IMR-90 (cell line): ENCODE results near the gene LIPM. TPM values are rescaled to one million over a fixed set of nuclear protein-coding genes. Genes with fewer than 3 reads are reported as not detected.

Experiments used
- ATAC-seq: fragments of 200-7000 bp; cut with Tn5 transposase; 2 replicates; pipeline ENCODE4 v1.9.1; 2020; ENCODE audit warnings: low read depth, mild to moderate bottlenecking, moderate library complexity
- BruUV-seq: library from RNA; stranded (reverse); fragments of 400-500 nt; replicated peaks from 2 replicates; lab custom pipeline; 2021; lab: Mats Ljungman, UMichigan
- CTCF ChIA-PET: fragments of 300-600 bp; formaldehyde crosslinking; extraction: SDS; loops from one replicate; lab custom pipeline; 2021; ENCODE audit warnings: antibody characterized with exemption; lab: Yijun Ruan, JAX
- POLR2A ChIA-PET: fragments of 300-600 bp; sonication (Branson Sonifier 250); formaldehyde crosslinking; loops from one replicate; lab custom pipeline; 2022; ENCODE audit warnings: antibody characterized with exemption; ENCODE audit not compliant: unreplicated experiment; lab: Charles Lee
- DNase-seq: peaks from one replicate; pipeline ENCODE4 v3.0.0; 2013
- H2AFZ ChIP-seq: replicated peaks from 2 replicates; pipeline ENCODE3; 2013; ENCODE audit warnings: low read length, mild to moderate bottlenecking; ENCODE audit not compliant: poor library complexity
- H2AK5ac ChIP-seq: 2 replicates; pipeline ENCODE4 v1.6.1; 2013; ENCODE audit warnings: low read depth, low read length, inconsistent platforms
- H2AK9ac ChIP-seq: replicated peaks from 2 replicates; pipeline ENCODE3; 2013; ENCODE audit warnings: mild to moderate bottlenecking, low read depth, low read length, moderate library complexity; ENCODE audit not compliant: poor library complexity
- H2BK120ac ChIP-seq: 2 replicates; pipeline ENCODE4 v1.6.1; 2013; ENCODE audit warnings: low read depth, low read length, inconsistent platforms
- H2BK15ac ChIP-seq: 3 replicates; pipeline ENCODE4 v1.6.1; 2013; ENCODE audit warnings: low read depth, low read length, inconsistent platforms
- H2BK20ac ChIP-seq: 2 replicates; pipeline ENCODE4 v1.6.1; 2013; ENCODE audit warnings: low read depth, mild to moderate bottlenecking, inconsistent platforms, low read length, moderate library complexity
- H2BK5ac ChIP-seq: 2 replicates; pipeline ENCODE4 v1.6.1; 2013; ENCODE audit warnings: mild to moderate bottlenecking, low read depth, low read length, inconsistent platforms; ENCODE audit not compliant: poor library complexity, severe bottlenecking
- H3K14ac ChIP-seq: replicated peaks from 2 replicates; pipeline ENCODE4 v1.6.1; 2013; ENCODE audit warnings: low read depth, low read length, inconsistent platforms
- H3K18ac ChIP-seq: 2 replicates; pipeline ENCODE4 v1.6.1; 2013; ENCODE audit warnings: low read depth, low read length, control low read depth
- H3K23ac ChIP-seq: 2 replicates; pipeline ENCODE4 v1.6.1; 2013; ENCODE audit warnings: low read depth, low read length, inconsistent platforms
- H3K27ac ChIP-seq: 2 replicates; pipeline ENCODE4 v1.5.1; 2013; ENCODE audit warnings: mild to moderate bottlenecking, control low read depth, low read length; ENCODE audit not compliant: insufficient read depth
- H3K27me3 ChIP-seq: 2 replicates; pipeline ENCODE4 v1.6.1; 2013; ENCODE audit warnings: low read length; ENCODE audit not compliant: control insufficient read depth, insufficient read depth
- H3K36me3 ChIP-seq: 2 replicates; pipeline ENCODE4 v1.6.1; 2013; ENCODE audit warnings: low read length, mixed read lengths; ENCODE audit not compliant: control insufficient read depth, insufficient read depth
- H3K4ac ChIP-seq: 2 replicates; pipeline ENCODE4 v1.6.1; 2013; ENCODE audit warnings: low read depth, low read length, inconsistent platforms
- H3K4me1 ChIP-seq: 2 replicates; pipeline ENCODE4 v1.6.1; 2013; ENCODE audit warnings: low read length, mixed read lengths; ENCODE audit not compliant: control insufficient read depth, insufficient read depth
- H3K4me2 ChIP-seq: 2 replicates; pipeline ENCODE4 v1.6.1; 2013; ENCODE audit warnings: low read depth, mild to moderate bottlenecking, control low read depth, low read length, moderate library complexity
- H3K4me3 ChIP-seq: 2 replicates; pipeline ENCODE4 v1.5.1; 2013; ENCODE audit warnings: low read depth, mild to moderate bottlenecking, control low read depth, low read length, moderate library complexity; ENCODE audit not compliant: insufficient read depth
- H3K56ac ChIP-seq: 2 replicates; pipeline ENCODE4 v1.6.1; 2013; ENCODE audit warnings: low read length, inconsistent platforms; ENCODE audit not compliant: insufficient read depth; ENCODE audit errors: extremely low read depth
- H3K79me1 ChIP-seq, 2 experiments: 2 replicates each; pipeline ENCODE4 v1.6.1; 2013; ENCODE audit warnings: low read length in 2 of 2, inconsistent platforms in 1 of 2, low read depth in 1 of 2
- H3K9ac ChIP-seq: 2 replicates; pipeline ENCODE4 v1.6.1; 2013; ENCODE audit warnings: low read depth, low read length, control low read depth
- H3K9me1 ChIP-seq: 2 replicates; pipeline ENCODE4 v1.6.1; 2013; ENCODE audit warnings: low read length, inconsistent platforms; ENCODE audit not compliant: insufficient read depth
- H3K9me3 ChIP-seq: 2 replicates; pipeline ENCODE4 v1.6.1; 2013; ENCODE audit warnings: low read length; ENCODE audit not compliant: control insufficient read depth, insufficient read depth
- H4K20me1 ChIP-seq: 2 replicates; pipeline ENCODE4 v1.6.1; 2013; ENCODE audit warnings: low read length, inconsistent platforms; ENCODE audit not compliant: insufficient read depth
- H4K5ac ChIP-seq: 2 replicates; pipeline ENCODE4 v1.6.1; 2013; ENCODE audit warnings: mild to moderate bottlenecking, low read depth, low read length, control low read depth
- H4K8ac ChIP-seq, 2 experiments: 2 replicates each; pipeline ENCODE4 v1.6.1; 2013; ENCODE audit warnings: low read depth in 2 of 2, low read length in 2 of 2, control low read depth in 1 of 2, inconsistent platforms in 1 of 2
- H4K91ac ChIP-seq: 2 replicates; pipeline ENCODE4 v1.6.1; 2013; ENCODE audit warnings: low read depth, low read length, inconsistent platforms; ENCODE audit not compliant: insufficient read depth
- CEBPB ChIP-seq: IDR thresholded peaks from 2 replicates; pipeline ENCODE4 v1.6.1; 2012; ENCODE audit warnings: low read depth, low read length, improper control_type of control experiment
- dilution Hi-C: fragments of 300-500 bp; cut with HindIII; formaldehyde crosslinking; loops from one replicate; pipeline ENCODE4 v1.14.3; 2018; ENCODE audit warnings: low sequenced_read_pairs; ENCODE audit not compliant: unreplicated experiment
- in situ Hi-C: fragments of 300-500 bp; cut with MboI; formaldehyde crosslinking; loops from 3 replicates; pipeline ENCODE4 v1.14.3; 2019; ENCODE audit warnings: low sequenced_read_pairs, inconsistent platforms, mixed read lengths
- intact Hi-C: fragments of 100-400 bp; cut with micrococcal nuclease; formaldehyde crosslinking; loops from 2 replicates; pipeline ENCODE4 v1.10.0; 2022
- polyA plus RNA-seq, 3 experiments: library from polyadenylated mRNA; depleted of rRNA; stranded (reverse); fragments of >200 nt; gene quantifications; 2 replicates each; pipeline ENCODE4 v1.2.3, GENCODE V29; 2012; ENCODE audit warnings: low replicate concordance in 1 of 3
- total RNA-seq: library from RNA; depleted of rRNA; stranded (reverse); fragments of >200 nt; gene quantifications from 2 replicates; pipeline ENCODE4 v1.2.3, GENCODE V29; 2012

Gene LIPM
- total and polyA plus RNA-seq, 2 of the 4 experiments (the other 2 are of a cell fraction): not detected

- Histone ChIP-seq H2BK20ac (no peak overlapping the region), H3K27ac (no peak overlapping the region), H3K27me3 (no peaks in the 10 kb centered on the region), H2BK120ac (no peak overlapping the region), H3K79me1 (no peaks in the 10 kb centered on the region), H3K4me3 (no peak overlapping the region), H3K56ac (no peak overlapping the region), H3K9me3 (no peaks in the 10 kb centered on the region), H2AK9ac (no peak overlapping the region), H3K4me2 (no peak overlapping the region), H3K18ac (no peak overlapping the region), H4K20me1 (no peaks in the 10 kb centered on the region), H3K4ac (no peak overlapping the region), H3K4me1 (no peaks in the 10 kb centered on the region), H3K23ac (no peak overlapping the region), H2BK5ac (no peak overlapping the region), H2AK5ac (no peak overlapping the region), H3K9me1 (no peaks in the 10 kb centered on the region), H2AFZ (no peak overlapping the region), H4K8ac (no peak overlapping the region), H4K5ac (no peak overlapping the region), H4K91ac (no peak overlapping the region), H3K9ac (no peak overlapping the region), H3K14ac (no peak overlapping the region), H2BK15ac (no peak overlapping the region), H3K36me3 (no peaks in the 10 kb centered on the region)
- ATAC-seq: no peak
- ChIA-PET CTCF (no interaction called here), POLR2A (interaction anchor here (0.6 kb wide), 1 partner anchor 249 kb away, joined by 4 read pairs; the partner anchor contains the start of gene RNLS)
- no TSS peak for BruUV-seq
- intact Hi-C loops (no loop called here), in situ Hi-C loops (loop anchor here (10.0 kb wide), 1 partner anchor 392 kb away; no protein-coding TSS in a partner anchor), dilution Hi-C loops (no loop called here)
- TF ChIP-seq CEBPB: no peak
- no peak for DNase-seq
Measured at GRCh38 chr10:88832376-88832775, 29.8 kb downstream of the LIPM start.
